SK-N-SH (cell line): Measurements from ENCODE around the gene SAA4. TPM values are rescaled to one million over a fixed set of nuclear protein-coding genes. Genes with fewer than 3 reads are reported as not detected.

ENCODE experiments used
- CTCF ChIA-PET: fragments of 300-600, 350-600 bp; formaldehyde crosslinking; extraction: SDS; loops from one replicate; lab custom pipeline; 2021; lab: Yijun Ruan, JAX
- POLR2A ChIA-PET: fragments of 350-600 bp; sonication (Branson Sonifier 250); formaldehyde crosslinking; extraction: SDS; loops from one replicate; lab custom pipeline; 2020; ENCODE audit warnings: antibody characterized with exemption, inconsistent platforms; lab: Yijun Ruan, JAX
- DNase-seq: peaks from one replicate; pipeline ENCODE4 v3.0.0; 2012
- H2AFZ ChIP-seq: fragments of 200-600 bp; sonication (generic); 2 replicates; pipeline ENCODE4 v1.8.1; 2016; ENCODE audit warnings: antibody characterized with exemption, mild to moderate bottlenecking, low read depth
- H3F3A ChIP-seq: fragments of 200-600 bp; sonication (generic); replicated peaks from 2 replicates; pipeline ENCODE3; 2016; ENCODE audit warnings: antibody characterized with exemption, mild to moderate bottlenecking; ENCODE audit not compliant: insufficient read depth
- H3K27ac ChIP-seq, 2 experiments: fragments of 200-500 bp in 1 of 2; fragments of 200-600 bp in 1 of 2; sonication (Bioruptor generic) in 1 of 2; sonication (generic), shearing (Covaris generic) in 1 of 2; 2 replicates each; pipeline versions ENCODE4 v1.5.1 to v1.6.1; 2014 to 2016; ENCODE audit warnings: low read depth in 2 of 2, inconsistent platforms in 1 of 2, low read length in 1 of 2, mild to moderate bottlenecking in 1 of 2, mixed read lengths in 1 of 2
- H3K27me3 ChIP-seq: fragments of 200-600 bp; sonication (generic), shearing (Covaris generic); 2 replicates; pipeline ENCODE4 v1.6.1; 2016; ENCODE audit warnings: mixed run types; ENCODE audit not compliant: insufficient read depth
- H3K36me3 ChIP-seq, 2 experiments: fragments of 200-500 bp in 1 of 2; fragments of 200-600 bp in 1 of 2; sonication (Bioruptor generic) in 1 of 2; sonication (generic) in 1 of 2; replicated peaks in 1 of 2; 2 replicates each; pipeline versions ENCODE3 to v1.5.1; 2014 to 2016; ENCODE audit warnings: low read length in 1 of 2, mild to moderate bottlenecking in 1 of 2; ENCODE audit not compliant: insufficient read depth in 2 of 2, control insufficient read depth in 1 of 2
- H3K4me1 ChIP-seq, 2 experiments: fragments of 200-500 bp in 1 of 2; fragments of 200-600 bp in 1 of 2; sonication (Bioruptor generic) in 1 of 2; sonication (generic), shearing (Covaris generic) in 1 of 2; 2 replicates each; pipeline versions ENCODE4 v1.5.1 to v1.6.1; 2014 to 2016; ENCODE audit warnings: low read depth in 1 of 2, low read length in 1 of 2, mixed run types in 1 of 2; ENCODE audit not compliant: insufficient read depth in 2 of 2, control insufficient read depth in 1 of 2
- H3K4me2 ChIP-seq: fragments of 200-600 bp; sonication (generic), shearing (Covaris generic); 2 replicates; pipeline ENCODE4 v1.6.1; 2017; ENCODE audit warnings: mixed run types
- H3K4me3 ChIP-seq, 2 experiments: fragments of 200-500 bp in 1 of 2; fragments of 200-600 bp in 1 of 2; sonication (Bioruptor generic) in 1 of 2; sonication (generic), shearing (Covaris generic) in 1 of 2; 2 replicates each; pipeline versions ENCODE4 v1.5.1 to v1.8.1; 2014 to 2016; ENCODE audit warnings: low read depth in 2 of 2, inconsistent platforms in 1 of 2, low read length in 1 of 2, mild to moderate bottlenecking in 1 of 2, mixed read lengths in 1 of 2, moderate library complexity in 1 of 2
- H3K79me2 ChIP-seq: fragments of 200-600 bp; sonication (generic); 2 replicates; pipeline ENCODE4 v1.8.1; 2017; ENCODE audit warnings: mild to moderate bottlenecking; ENCODE audit not compliant: insufficient read depth
- H3K9ac ChIP-seq: fragments of 200-600 bp; sonication (generic); 2 replicates; pipeline ENCODE4 v1.6.1; 2017; ENCODE audit warnings: mixed run types
- H3K9me2 ChIP-seq: fragments of 200-600 bp; sonication (generic); 2 replicates; pipeline ENCODE4 v1.6.1; 2017; ENCODE audit warnings: mixed run types
- H3K9me3 ChIP-seq: fragments of 200-600 bp; sonication (generic); 2 replicates; pipeline ENCODE4 v1.6.1; 2017; ENCODE audit warnings: mixed run types, mild to moderate bottlenecking, moderate library complexity
- H4K20me1 ChIP-seq: fragments of 200-600 bp; sonication (generic); 2 replicates; pipeline ENCODE4 v1.6.1; 2017; ENCODE audit warnings: mild to moderate bottlenecking, mixed run types; ENCODE audit not compliant: insufficient read depth
- CHD2 ChIP-seq: fragments of 150-350 bp; IDR thresholded peaks from 2 replicates; pipeline ENCODE4 v1.6.1; 2018; ENCODE audit warnings: low read length; ENCODE audit not compliant: partially characterized antibody
- EP300 ChIP-seq, 2 experiments: IDR thresholded peaks; 2 replicates each; pipeline versions ENCODE4 v1.4.0 to v1.6.1; 2012; ENCODE audit warnings: borderline replicate concordance in 1 of 2, low read depth in 1 of 2, low read length in 1 of 2
- FOXJ3 ChIP-seq: sonication (generic); formaldehyde crosslinking; IDR thresholded peaks from 2 replicates; pipeline ENCODE4 v1.5.1; 2020; ENCODE audit warnings: mild to moderate bottlenecking, missing genetic modification reagents
- FOXM1 ChIP-seq: IDR thresholded peaks from 2 replicates; pipeline ENCODE4 v1.4.0; 2012; ENCODE audit warnings: low read depth, mild to moderate bottlenecking
- GATA2 ChIP-seq: sonication (generic); formaldehyde crosslinking; IDR thresholded peaks from 2 replicates; pipeline ENCODE4 v1.5.0; 2020; ENCODE audit warnings: mild to moderate bottlenecking, missing genetic modification reagents
- MXI1 ChIP-seq: IDR thresholded peaks from 2 replicates; pipeline ENCODE4 v1.6.1; 2012; ENCODE audit warnings: mild to moderate bottlenecking, low read depth, low read length, improper control_type of control experiment
- NFIC ChIP-seq: IDR thresholded peaks from 2 replicates; pipeline ENCODE4 v1.4.0; 2012; ENCODE audit warnings: borderline replicate concordance
- NRF1 ChIP-seq: IDR thresholded peaks from 2 replicates; pipeline ENCODE4 v1.6.1; 2012; ENCODE audit warnings: low read depth, mild to moderate bottlenecking, low read length
- POLR2AphosphoS5 ChIP-seq: IDR thresholded peaks from 2 replicates; pipeline ENCODE4 v1.6.1; 2012; ENCODE audit warnings: low read depth, low read length
- RAD21 ChIP-seq: IDR thresholded peaks from 2 replicates; pipeline ENCODE4 v1.6.1; 2012; ENCODE audit warnings: mild to moderate bottlenecking, low read length
- RFX5 ChIP-seq: IDR thresholded peaks from 2 replicates; pipeline ENCODE4 v1.6.1; 2012; ENCODE audit warnings: mild to moderate bottlenecking, improper control_type of control experiment, low read length
- RXRA ChIP-seq: IDR thresholded peaks from 2 replicates; pipeline ENCODE4 v1.4.0; 2012; ENCODE audit warnings: low read depth, mild to moderate bottlenecking, borderline replicate concordance
- TAF1 ChIP-seq: IDR thresholded peaks from 2 replicates; pipeline ENCODE4 v1.6.1; 2012; ENCODE audit warnings: low read depth, mild to moderate bottlenecking, low read length, moderate library complexity, borderline replicate concordance
- TCF12 ChIP-seq: IDR thresholded peaks from 2 replicates; pipeline ENCODE4 v1.4.0; 2012
- TEAD4 ChIP-seq: IDR thresholded peaks from 2 replicates; pipeline ENCODE4 v1.4.0; 2012; ENCODE audit warnings: mild to moderate bottlenecking, borderline replicate concordance; ENCODE audit not compliant: insufficient read depth
- YY1 ChIP-seq: IDR thresholded peaks from 2 replicates; pipeline ENCODE4 v1.4.0; 2012; ENCODE audit warnings: low read depth, mild to moderate bottlenecking
- WGBS: methylation state at CpG from one replicate; pipeline ENCODE4 v1.1.6; 2017; ENCODE audit warnings: low lambda C conversion rate; 5-methylcytosine and 5-hydroxymethylcytosine counted together
- polyA plus RNA-seq, 3 experiments: library from polyadenylated mRNA; depleted of rRNA; stranded (reverse); fragments of >200 nt; gene quantifications; 2 replicates each; pipeline ENCODE4 v1.2.3, GENCODE V29; 2012
- TF ChIP-seq, protein P1 (sequence below): fragments of 200-600 bp; sonication (generic); IDR thresholded peaks from 2 replicates; pipeline ENCODE4 v1.6.1; 2017; ENCODE audit warnings: antibody characterized with exemption, mild to moderate bottlenecking, moderate library complexity
- TF ChIP-seq, protein P2 (sequence below): IDR thresholded peaks from 2 replicates; pipeline ENCODE4; 2012
- TF ChIP-seq, protein P3 (sequence below): fragments of 150-350 bp; IDR thresholded peaks from 2 replicates; pipeline ENCODE4 v1.6.1; 2017; ENCODE audit warnings: antibody characterized with exemption, low read length, low read depth, borderline replicate concordance

SAA4 gene
- polyA plus RNA-seq, 1 of the 3 experiments (the other 2 are of a cell fraction): not detected

DNA sequence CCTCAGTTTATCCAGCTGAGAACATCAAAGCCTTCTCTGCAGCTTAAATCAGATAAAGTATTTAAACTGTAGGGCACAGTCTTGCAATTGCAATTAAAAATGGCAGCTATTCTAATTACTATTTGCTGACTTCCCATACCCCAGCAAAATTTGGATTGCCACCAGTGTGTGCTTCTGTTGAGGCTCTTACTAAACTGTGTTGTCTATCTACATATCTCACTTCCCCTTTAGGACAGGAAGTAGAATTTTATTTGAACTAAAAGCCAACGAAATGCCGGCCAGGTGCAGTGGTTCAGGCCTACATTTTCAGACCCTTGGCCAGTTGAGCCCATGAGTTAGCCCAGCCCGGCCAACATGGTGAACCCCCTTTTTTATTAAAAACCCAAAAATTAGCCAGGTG lies 7.1 kb downstream of the SAA4 start:
- 64% methylated on average over 3 of the region's 3 CpGs for WGBS
- no peaks in the 10 kb centered on the region for H3K9me3 ChIP-seq
- H3K9ac ChIP-seq: no peak overlapping the region
- no peaks in the 10 kb centered on the region for H3K27me3 ChIP-seq
- H3K4me3 ChIP-seq: no peak overlapping the region
- no peaks in the 10 kb centered on the region for H3K9me2 ChIP-seq
- H3F3A ChIP-seq: no peaks in the 10 kb centered on the region
- H3K4me2 ChIP-seq: no peak overlapping the region
- no peak for TF ChIP-seq POLR2AphosphoS5
- TF ChIP-seq TAF1: no peak
- TF ChIP-seq FOXM1: no peak
- no peak for TF ChIP-seq NRF1
- TF ChIP-seq NFIC: no peak
- TF ChIP-seq, all 33 proteins: peak for 0
- CTCF ChIA-PET: interaction anchor here (1.2 to 3.7 kb wide), 4 partner anchors 14 to 216 kb away, joined by 3 to 17 read pairs (median 6); no protein-coding TSS in a partner anchor
- no peak for DNase-seq
- Histone ChIP-seq H3K27ac (no peak overlapping the region), H2AFZ (no peak overlapping the region), H4K20me1 (no peaks in the 10 kb centered on the region), H3K4me1 (no peaks in the 10 kb centered on the region), H3K79me2 (no peaks in the 10 kb centered on the region), H3K36me3 (no peaks in the 10 kb centered on the region)
- POLR2A ChIA-PET: no interaction called here

DNA sequence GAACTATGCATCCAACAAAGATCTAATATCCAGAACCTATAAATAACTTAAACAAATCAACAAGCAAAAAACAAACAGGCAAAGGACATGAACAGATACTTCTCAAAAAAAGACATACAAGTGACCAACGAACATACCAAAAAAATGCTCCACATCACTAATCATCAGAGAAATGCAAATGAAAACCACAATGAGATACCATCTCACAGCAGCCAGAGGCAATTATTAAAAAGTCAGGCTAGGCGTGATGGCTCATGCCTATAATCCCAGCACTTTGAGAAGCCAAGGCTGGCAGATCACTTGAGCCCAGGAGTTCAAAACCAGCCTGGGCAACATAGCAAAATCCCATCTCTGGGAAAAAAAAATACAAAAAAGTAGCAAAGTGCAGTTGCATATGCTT lies 10.7 kb downstream of the SAA4 start:
- no peaks in the 10 kb centered on the region for H3K9me3 ChIP-seq
- TF ChIP-seq RXRA (no peak), CHD2 (no peak)
- TF ChIP-seq, protein P1, sequence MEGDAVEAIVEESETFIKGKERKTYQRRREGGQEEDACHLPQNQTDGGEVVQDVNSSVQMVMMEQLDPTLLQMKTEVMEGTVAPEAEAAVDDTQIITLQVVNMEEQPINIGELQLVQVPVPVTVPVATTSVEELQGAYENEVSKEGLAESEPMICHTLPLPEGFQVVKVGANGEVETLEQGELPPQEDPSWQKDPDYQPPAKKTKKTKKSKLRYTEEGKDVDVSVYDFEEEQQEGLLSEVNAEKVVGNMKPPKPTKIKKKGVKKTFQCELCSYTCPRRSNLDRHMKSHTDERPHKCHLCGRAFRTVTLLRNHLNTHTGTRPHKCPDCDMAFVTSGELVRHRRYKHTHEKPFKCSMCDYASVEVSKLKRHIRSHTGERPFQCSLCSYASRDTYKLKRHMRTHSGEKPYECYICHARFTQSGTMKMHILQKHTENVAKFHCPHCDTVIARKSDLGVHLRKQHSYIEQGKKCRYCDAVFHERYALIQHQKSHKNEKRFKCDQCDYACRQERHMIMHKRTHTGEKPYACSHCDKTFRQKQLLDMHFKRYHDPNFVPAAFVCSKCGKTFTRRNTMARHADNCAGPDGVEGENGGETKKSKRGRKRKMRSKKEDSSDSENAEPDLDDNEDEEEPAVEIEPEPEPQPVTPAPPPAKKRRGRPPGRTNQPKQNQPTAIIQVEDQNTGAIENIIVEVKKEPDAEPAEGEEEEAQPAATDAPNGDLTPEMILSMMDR: no peak
- CTCF ChIA-PET: interaction anchor here (0.7 to 3.7 kb wide), 4 partner anchors 9 to 516 kb away, joined by 3 to 17 read pairs (median 5); no protein-coding TSS in a partner anchor

DNA sequence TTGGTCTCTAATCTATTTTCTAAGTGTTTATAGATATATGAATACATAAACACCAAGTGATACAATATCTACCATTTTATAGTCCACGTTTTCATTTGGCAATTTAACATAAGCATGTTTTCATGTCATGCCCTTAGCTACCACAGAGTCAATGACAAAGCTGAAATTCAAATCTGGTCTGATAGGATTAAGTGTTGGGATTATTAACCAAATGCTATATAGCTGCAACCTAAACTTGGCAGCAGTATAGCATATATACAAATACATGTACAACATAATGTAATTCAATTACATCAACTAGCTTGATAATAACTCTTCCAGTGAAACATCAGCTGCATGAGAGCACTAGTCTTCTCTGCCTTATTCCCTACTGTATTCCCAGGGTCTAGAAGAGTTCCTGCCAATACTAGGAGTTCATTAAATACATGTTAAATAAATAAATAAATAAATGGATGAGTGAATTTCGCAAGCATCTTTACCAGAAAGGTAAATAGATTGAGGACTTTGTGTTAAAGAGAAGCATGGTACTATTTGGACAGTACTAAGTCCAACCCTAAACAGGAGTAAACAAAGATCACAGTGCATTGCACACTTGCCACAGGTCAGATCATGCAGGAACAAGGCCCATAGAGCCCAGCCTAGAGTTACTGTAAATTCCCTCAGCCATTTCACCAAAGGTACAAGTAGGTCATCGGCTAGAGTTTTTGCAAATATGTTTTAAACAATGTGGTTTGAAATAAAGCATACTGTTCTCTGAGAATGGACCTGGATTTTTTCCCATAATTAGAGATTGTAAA lies 12.8 kb downstream of the SAA4 start:
- CTCF ChIA-PET: interaction anchor here (1.1 to 2.1 kb wide), 4 partner anchors 8 to 541 kb away, joined by 3 to 7 read pairs (median 4); no protein-coding TSS in a partner anchor
- no peaks in the 10 kb centered on the region for H3K4me1 ChIP-seq
- 32% methylated on average over 3 of the region's 3 CpGs for whole genome bisulfite sequencing
- H3K79me2 ChIP-seq: no peaks in the 10 kb centered on the region
- no peak overlapping the region for H3K9ac ChIP-seq
- no peak overlapping the region for H3K4me3 ChIP-seq
- no peaks in the 10 kb centered on the region for H4K20me1 ChIP-seq
- H3K36me3 ChIP-seq: no peaks in the 10 kb centered on the region
- no peak overlapping the region for H2AFZ ChIP-seq
- H3K9me2 ChIP-seq: no peaks in the 10 kb centered on the region
- no peaks in the 10 kb centered on the region for H3K9me3 ChIP-seq
- H3K27ac ChIP-seq: no peak overlapping the region
- POLR2A ChIA-PET: no interaction called here
- no peak overlapping the region for H3K4me2 ChIP-seq
- no peaks in the 10 kb centered on the region for H3K27me3 ChIP-seq
- DNase-seq: no peak
- H3F3A ChIP-seq: no peaks in the 10 kb centered on the region
- TF ChIP-seq RXRA (no peak), RAD21 (no peak), GATA2 (no peak), TCF12 (no peak), RFX5 (no peak), NFIC (no peak), MXI1 (no peak), TEAD4 (no peak), EP300 (IDR thresholded peaks at IDR 0.05; ENCODE audit: borderline replicate concordance in 1 of 2, low read depth in 1 of 2, low read length in 1 of 2) (no peak), FOXJ3 (CRISPR knock-in tag) (no peak), YY1 (no peak)
- TF ChIP-seq, protein P2, sequence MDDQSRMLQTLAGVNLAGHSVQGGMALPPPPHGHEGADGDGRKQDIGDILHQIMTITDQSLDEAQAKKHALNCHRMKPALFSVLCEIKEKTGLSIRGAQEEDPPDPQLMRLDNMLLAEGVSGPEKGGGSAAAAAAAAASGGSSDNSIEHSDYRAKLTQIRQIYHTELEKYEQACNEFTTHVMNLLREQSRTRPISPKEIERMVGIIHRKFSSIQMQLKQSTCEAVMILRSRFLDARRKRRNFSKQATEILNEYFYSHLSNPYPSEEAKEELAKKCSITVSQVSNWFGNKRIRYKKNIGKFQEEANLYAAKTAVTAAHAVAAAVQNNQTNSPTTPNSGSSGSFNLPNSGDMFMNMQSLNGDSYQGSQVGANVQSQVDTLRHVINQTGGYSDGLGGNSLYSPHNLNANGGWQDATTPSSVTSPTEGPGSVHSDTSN: no peak
- TF ChIP-seq, protein P3, sequence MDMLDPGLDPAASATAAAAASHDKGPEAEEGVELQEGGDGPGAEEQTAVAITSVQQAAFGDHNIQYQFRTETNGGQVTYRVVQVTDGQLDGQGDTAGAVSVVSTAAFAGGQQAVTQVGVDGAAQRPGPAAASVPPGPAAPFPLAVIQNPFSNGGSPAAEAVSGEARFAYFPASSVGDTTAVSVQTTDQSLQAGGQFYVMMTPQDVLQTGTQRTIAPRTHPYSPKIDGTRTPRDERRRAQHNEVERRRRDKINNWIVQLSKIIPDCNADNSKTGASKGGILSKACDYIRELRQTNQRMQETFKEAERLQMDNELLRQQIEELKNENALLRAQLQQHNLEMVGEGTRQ: no peak

More for the DNA sequence above, 10.7 kb downstream of the SAA4 start:
- Histone ChIP-seq H3K9me2 (no peaks in the 10 kb centered on the region), H3K79me2 (no peaks in the 10 kb centered on the region), H3K4me3 (no peak overlapping the region), H4K20me1 (no peaks in the 10 kb centered on the region), H3K4me1 (no peaks in the 10 kb centered on the region), H3F3A (no peaks in the 10 kb centered on the region), H3K4me2 (no peak overlapping the region), H3K36me3 (no peaks in the 10 kb centered on the region), H3K27ac (no peak overlapping the region), H3K27me3 (no peaks in the 10 kb centered on the region), H2AFZ (no peak overlapping the region), H3K9ac (no peak overlapping the region)
- DNase-seq: no peak
- WGBS: 9% methylated on average over 2 of the region's 2 CpGs
- POLR2A ChIA-PET: no interaction called here
